SK-N-SH treated with all-trans-retinoic acid at 6 μM for 48 hours (cell line): ENCODE measurements around the gene CHN1.

ENCODE experiments used
- CSDC2 ChIP-seq: fragments of 250-450 bp; sonication (Bioruptor Pico); IDR thresholded peaks from 2 replicates; pipeline ENCODE4 v1.5.0; 2020; ENCODE audit warnings: mild to moderate bottlenecking, moderate library complexity
- OSR1 ChIP-seq: fragments of 250-450 bp; sonication (Bioruptor Pico); IDR thresholded peaks from 2 replicates; pipeline ENCODE4 v1.8.0; 2022; ENCODE audit warnings: moderate library complexity, mild to moderate bottlenecking, inconsistent platforms
- TF ChIP-seq, protein P1 (sequence below): fragments of 250-450 bp; sonication (Bioruptor Pico); IDR thresholded peaks from 2 replicates; pipeline ENCODE4 v1.5.1; 2021; ENCODE audit warnings: mild to moderate bottlenecking, moderate library complexity

- no peak for TF ChIP-seq CSDC2 (CRISPR knock-in tag)
- no peak for TF ChIP-seq OSR1
- TF ChIP-seq, protein P1, sequence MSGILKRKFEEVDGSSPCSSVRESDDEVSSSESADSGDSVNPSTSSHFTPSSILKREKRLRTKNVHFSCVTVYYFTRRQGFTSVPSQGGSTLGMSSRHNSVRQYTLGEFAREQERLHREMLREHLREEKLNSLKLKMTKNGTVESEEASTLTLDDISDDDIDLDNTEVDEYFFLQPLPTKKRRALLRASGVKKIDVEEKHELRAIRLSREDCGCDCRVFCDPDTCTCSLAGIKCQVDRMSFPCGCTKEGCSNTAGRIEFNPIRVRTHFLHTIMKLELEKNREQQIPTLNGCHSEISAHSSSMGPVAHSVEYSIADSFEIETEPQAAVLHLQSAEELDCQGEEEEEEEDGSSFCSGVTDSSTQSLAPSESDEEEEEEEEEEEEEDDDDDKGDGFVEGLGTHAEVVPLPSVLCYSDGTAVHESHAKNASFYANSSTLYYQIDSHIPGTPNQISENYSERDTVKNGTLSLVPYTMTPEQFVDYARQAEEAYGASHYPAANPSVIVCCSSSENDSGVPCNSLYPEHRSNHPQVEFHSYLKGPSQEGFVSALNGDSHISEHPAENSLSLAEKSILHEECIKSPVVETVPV (CRISPR knock-in tag): no peak
Measured at GRCh38 chr2:175019566-175020327, 14.6 kb upstream of the CHN1 start.
